Activated naive CD4-positive, alpha-beta T cell treated with anti-CD3 and anti-CD28 coated beads, Interleukin-2, amount 10 ng/mL, durations not matched to agents 7 days and 5 days (primary cell): ENCODE results near the gene DZIP1.

Experiments
- CTCF ChIA-PET: fragments of 350-600 bp; sonication (Branson Sonifier 250); formaldehyde crosslinking; loops from one replicate; lab custom pipeline; 2021; ENCODE audit warnings: antibody characterized with exemption; lab: Charles Lee
- DNase-seq: peaks from one replicate; pipeline ENCODE4 v3.0.0-alpha.2; 2020
- H3K27ac Mint-ChIP-seq: one replicate; pipeline ENCODE4 v1.8.0; 2021; ENCODE audit warnings: mild to moderate bottlenecking, moderate library complexity, mixed read lengths
- H3K27me3 Mint-ChIP-seq: one replicate; pipeline ENCODE4 v1.8.0; 2021; ENCODE audit warnings: mild to moderate bottlenecking, mixed read lengths
- H3K36me3 Mint-ChIP-seq: one replicate; pipeline ENCODE4 v1.8.0; 2021; ENCODE audit warnings: mixed read lengths
- H3K4me1 Mint-ChIP-seq: one replicate; pipeline ENCODE4 v1.8.0; 2021; ENCODE audit warnings: mixed read lengths
- H3K4me3 Mint-ChIP-seq: one replicate; pipeline ENCODE4 v1.8.0; 2021; ENCODE audit warnings: mild to moderate bottlenecking, moderate library complexity, mixed read lengths
- H3K9me3 Mint-ChIP-seq: one replicate; pipeline ENCODE4 v1.8.0; 2021; ENCODE audit warnings: mixed read lengths

DZIP1 gene

GRCh38 chr13:95536632-95537241 lies 107.8 kb downstream of the DZIP1 start:
- Mint-ChIP-seq H3K4me1 (no peaks in the 10 kb centered on the region), H3K27me3 (peaks cover 17% of the 10 kb centered on the region), H3K9me3 (no peaks in the 10 kb centered on the region), H3K27ac (no peak overlapping the region), H3K36me3 (no peaks in the 10 kb centered on the region), H3K4me3 (no peak overlapping the region)
- no peak for DNase-seq
- CTCF ChIA-PET: interaction anchor here (0.6 to 4.0 kb wide), 10 partner anchors 12 to 299 kb away, joined by 3 to 45 read pairs (median 4); no protein-coding TSS in a partner anchor

- no peak for DNase-seq
- no peaks in the 10 kb centered on the region for H3K4me1 Mint-ChIP-seq
- peaks cover 11% of the 10 kb centered on the region for H3K27me3 Mint-ChIP-seq
- H3K9me3 Mint-ChIP-seq: no peaks in the 10 kb centered on the region
- CTCF ChIA-PET: interaction anchor here (0.8 kb wide), 1 partner anchor 298 kb away, joined by 5 read pairs; no protein-coding TSS in a partner anchor
- H3K36me3 Mint-ChIP-seq: no peaks in the 10 kb centered on the region
- no peak overlapping the region for H3K4me3 Mint-ChIP-seq
- no peak overlapping the region for H3K27ac Mint-ChIP-seq
These were observed 109.3 kb downstream of the DZIP1 start for GRCh38 chr13:95535243-95535642.

GRCh38 chr13:95533545-95534160 lies 110.9 kb downstream of the DZIP1 start:
- Mint-ChIP-seq H3K36me3 (no peaks in the 10 kb centered on the region), H3K27ac (no peak overlapping the region), H3K9me3 (no peaks in the 10 kb centered on the region), H3K27me3 (peaks cover 11% of the 10 kb centered on the region), H3K4me3 (no peak overlapping the region), H3K4me1 (no peaks in the 10 kb centered on the region)
- CTCF ChIA-PET: interaction anchor here (1.0 to 1.2 kb wide), 4 partner anchors 12 to 457 kb away, joined by 3 read pairs; no protein-coding TSS in a partner anchor
- DNase-seq: no peak

- CTCF ChIA-PET: no interaction called here
- Mint-ChIP-seq H3K36me3 (no peaks in the 10 kb centered on the region), H3K9me3 (no peaks in the 10 kb centered on the region), H3K27me3 (peaks cover 4% of the 10 kb centered on the region), H3K27ac (no peak overlapping the region), H3K4me3 (no peak overlapping the region), H3K4me1 (no peaks in the 10 kb centered on the region)
- DNase-seq: no peak
These were observed 114.3 kb downstream of the DZIP1 start for GRCh38 chr13:95530178-95530577.
